GM21529 (cell line): ENCODE results near the gene RANBP17.
"Not testable (repeated sequence)": the region's sequence is repeated elsewhere in the genome, so short reads cannot be mapped to it uniquely, and the experiment has no call there.

Experiments
- ATAC-seq: cut with Tn5 transposase; IDR thresholded peaks from one replicate; pipeline ENCODE4 v1.9.1; 2021; ENCODE audit not compliant: unreplicated experiment

Gene RANBP17

GRCh38 chr5:170861917-170862766 lies at the start of gene RANBP17:
RANBP17 (plus strand) TSS chr5:170862018.
- ATAC-seq: no peak

GRCh38 chr5:170813231-170813630 lies 48.6 kb upstream of the RANBP17 start:
- no peak for ATAC-seq

DNA sequence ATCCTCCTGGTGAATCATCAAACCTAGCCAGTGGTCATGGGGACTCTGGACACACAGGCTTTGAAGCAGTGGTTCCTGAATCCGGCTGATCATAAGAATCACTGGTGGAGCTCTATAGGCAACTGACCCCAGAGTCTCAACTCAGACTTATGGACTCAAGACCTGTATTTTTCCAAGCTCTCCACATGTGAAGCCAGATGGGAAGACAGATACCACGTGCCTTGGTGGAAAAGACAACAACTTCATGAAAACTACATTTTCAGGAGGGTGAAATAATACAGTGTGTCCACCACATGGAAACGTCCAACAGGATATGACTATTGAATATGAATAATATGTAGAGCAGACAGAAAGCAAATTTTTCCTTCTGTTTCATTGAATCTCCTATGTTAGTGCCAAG lies 44.6 kb upstream of the RANBP17 start:
- ATAC-seq: no peak

DNA sequence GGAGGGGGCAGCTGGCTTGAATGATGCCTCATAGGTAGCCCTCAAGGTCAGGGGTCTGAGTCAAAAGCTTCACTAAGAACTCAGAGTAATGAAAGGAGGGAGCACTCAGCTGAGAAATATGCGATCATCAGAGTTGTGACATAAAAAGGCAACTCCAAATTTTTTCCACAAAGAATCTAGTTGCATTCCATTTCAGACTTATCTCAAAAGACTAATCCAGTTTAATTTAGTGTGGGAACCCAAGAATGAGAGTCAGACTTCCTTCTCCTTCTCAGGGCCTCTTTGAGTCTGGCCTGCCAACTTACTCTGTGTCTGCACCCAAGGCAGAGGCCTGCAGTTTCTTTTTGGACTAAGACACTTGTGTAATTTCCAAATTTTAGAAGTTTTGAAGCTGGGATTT lies 43.6 kb upstream of the RANBP17 start:
- ATAC-seq: no peak

- ATAC-seq: no peak
These were observed 42.0 kb upstream of the RANBP17 start for GRCh38 chr5:170819824-170820223.

GRCh38 chr5:170821257-170821800 lies 40.5 kb upstream of the RANBP17 start:
- no peak for ATAC-seq

DNA sequence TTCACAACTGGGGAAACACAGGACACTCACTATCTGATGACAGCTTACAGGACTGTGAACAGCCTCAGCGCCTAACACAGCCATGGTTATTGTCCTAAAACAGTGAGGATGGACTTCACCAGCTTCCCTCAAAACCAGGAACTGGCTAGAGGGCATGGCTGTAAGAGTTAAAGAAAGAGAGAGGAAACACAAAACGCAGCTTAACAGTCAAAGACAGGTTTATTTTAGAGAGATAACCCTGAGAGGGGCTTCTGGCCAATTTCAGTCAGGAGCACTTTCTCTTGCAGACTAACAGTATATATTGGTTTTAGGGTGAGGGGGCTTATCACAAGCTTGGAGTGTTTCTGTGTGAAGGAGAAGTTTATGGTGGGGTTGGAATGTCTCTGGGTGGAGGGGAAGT lies 35.7 kb upstream of the RANBP17 start:
- ATAC-seq: no peak

- no peak for ATAC-seq
These were observed 29.6 kb upstream of the RANBP17 start for GRCh38 chr5:170832241-170832640.

- not testable (repeated sequence) for ATAC-seq
These were observed 27.8 kb upstream of the RANBP17 start for GRCh38 chr5:170833981-170834380.

GRCh38 chr5:170836226-170836625 lies 25.6 kb upstream of the RANBP17 start:
- no peak for ATAC-seq

DNA sequence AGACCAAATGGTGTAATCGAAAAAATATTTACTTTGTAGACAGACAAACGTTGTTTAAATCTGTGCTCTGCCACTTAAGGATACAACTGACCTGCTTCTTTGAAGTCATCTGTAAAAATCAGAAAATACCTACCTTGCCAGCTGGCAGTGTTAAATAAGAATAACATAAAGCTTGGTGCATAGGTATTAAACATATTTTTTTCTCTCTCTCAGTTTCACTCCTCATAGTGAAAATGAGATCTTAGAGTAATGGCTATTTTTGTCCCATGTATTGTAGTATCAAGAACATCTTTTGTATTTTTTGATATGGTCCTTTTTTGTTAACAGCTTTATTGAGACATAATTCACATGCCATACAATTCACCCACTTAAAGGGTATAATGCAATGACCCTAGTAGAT lies 17.9 kb upstream of the RANBP17 start:
- ATAC-seq: no peak

DNA sequence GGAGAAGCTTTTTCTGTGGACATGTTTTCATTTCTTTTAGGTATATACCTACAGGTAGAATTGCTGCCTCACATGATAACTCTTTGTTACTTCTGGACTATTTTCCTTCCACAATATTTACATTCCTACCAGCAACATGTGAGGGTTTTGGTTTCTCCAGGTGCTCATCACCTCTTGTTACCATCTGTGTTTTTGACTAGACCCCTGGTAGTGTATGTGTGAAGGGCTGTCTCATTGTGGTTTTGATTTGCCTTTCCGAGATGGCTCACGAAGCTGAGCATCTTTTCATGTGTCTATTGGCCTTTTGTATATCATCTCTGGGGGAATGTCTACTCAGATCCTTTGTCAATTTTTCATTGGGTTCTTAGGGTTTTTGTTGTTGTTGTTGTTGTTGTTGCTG lies 17.2 kb upstream of the RANBP17 start:
- ATAC-seq: no peak

DNA sequence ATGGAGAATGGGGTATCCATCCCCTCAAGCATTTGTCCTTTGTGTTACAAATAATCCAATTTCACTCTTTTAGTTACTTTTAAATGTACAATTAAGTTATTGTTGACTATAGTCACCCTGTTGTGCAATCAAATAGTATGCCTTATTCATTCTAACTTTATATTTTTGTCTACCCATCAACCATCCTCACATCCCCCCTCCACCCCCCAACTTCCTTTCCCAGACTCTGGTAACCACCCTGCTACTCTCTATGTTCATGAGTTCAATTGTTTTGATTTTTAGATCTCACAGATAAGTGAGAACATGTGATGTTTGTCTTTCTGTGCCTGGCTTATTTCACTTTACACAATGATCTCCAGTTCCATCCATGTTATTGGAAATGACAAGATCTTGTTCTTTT lies 15.4 kb upstream of the RANBP17 start:
- ATAC-seq: no peak

GRCh38 chr5:170846846-170847245 lies 15.0 kb upstream of the RANBP17 start:
- no peak for ATAC-seq

DNA sequence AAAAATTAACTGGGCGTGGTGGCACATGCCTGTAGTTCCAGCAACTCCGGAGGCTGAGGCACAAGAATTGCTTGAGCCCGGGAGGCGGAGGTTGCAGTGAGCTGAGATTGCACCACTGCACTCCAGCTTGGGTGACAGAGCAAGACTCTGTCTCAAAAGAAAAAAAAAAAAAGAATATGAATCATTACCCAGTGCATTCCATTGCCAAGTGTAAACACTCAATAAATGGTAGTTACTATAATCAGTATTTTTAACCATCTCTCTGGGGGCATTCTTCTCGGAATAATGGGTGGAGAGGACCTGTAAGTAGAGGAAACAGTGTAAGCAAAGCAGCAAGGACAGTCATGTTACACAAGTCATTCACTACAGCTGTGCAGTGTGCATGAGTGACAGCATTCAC lies 13.8 kb upstream of the RANBP17 start:
- ATAC-seq: no peak

- ATAC-seq: no peak
These were observed 12.4 kb upstream of the RANBP17 start for GRCh38 chr5:170849374-170849773.

- no peak for ATAC-seq
These were observed 7.3 kb upstream of the RANBP17 start for GRCh38 chr5:170854566-170854965.

DNA sequence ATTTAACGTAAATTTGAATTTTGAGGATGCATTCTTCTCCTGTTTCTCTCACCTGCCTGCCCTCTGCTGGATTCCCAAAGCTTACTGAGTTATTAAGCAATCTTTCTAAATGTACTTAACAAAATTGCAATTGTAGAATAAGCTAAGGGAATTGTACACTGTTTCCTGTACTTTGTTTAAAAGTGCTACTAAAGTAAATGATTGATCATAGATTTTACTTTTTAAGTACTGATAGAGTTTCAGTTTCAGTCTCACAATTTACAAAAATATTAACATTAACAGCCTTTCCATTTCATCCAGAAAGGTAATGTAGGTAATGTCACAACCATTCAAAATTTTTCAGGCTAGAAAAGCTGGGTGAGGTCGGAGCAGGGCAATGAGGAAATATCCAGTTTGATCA lies 4.8 kb upstream of the RANBP17 start:
- no peak for ATAC-seq

DNA sequence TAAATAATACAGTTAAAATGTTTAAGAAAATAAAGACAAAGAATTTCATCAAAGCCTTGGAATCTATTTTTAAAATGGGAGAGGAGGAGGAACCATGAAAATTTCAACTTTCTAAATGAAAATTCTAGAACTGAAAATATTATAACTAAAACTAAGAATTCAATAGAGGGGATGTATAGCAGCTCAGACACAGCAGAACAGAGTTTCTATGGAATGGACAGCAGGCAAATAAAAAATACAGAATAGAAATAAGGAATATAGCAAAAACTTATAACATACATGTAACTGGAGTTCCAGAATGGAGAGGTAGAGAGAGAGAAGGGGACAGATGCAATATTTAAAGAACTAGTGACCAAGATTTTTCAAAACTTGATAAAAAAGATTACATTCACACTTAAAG lies 1.4 kb upstream of the RANBP17 start:
- ATAC-seq: no peak

- ATAC-seq: no peak
These were observed 776 bp upstream of the RANBP17 start for GRCh38 chr5:170860818-170861666.

- no peak for ATAC-seq
These were observed 226 bp upstream of the RANBP17 start for GRCh38 chr5:170861667-170861916.

DNA sequence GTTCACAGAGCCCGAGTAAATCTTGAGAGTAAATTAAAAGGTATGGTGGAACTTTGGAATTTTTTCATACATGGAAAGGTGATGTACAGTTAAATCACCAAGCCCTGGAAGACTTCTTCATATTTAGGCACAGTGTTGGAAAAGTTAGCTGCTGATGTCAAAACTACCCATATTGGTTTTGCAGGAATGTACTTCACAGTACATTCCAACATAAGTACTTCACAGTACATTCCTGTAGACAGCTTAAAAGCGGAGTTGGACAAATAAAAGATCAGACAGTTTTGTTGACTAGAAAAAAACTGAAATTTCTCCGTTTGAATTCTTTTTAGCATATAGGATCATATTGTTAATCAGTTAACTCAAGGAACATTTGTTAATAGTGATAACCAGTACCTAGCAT lies 1.8 kb downstream of the RANBP17 start:
- ATAC-seq: no peak
